SK-N-SH treated with all-trans-retinoic acid at 6 μM for 48 hours (cell line): ENCODE measurements around the gene CEP250.

Experiments
- ATAC-seq: fragments of 200-7000 bp; cut with Tn5 transposase; 3 replicates; pipeline ENCODE4 v1.9.1; 2020; ENCODE audit warnings: mild to moderate bottlenecking, moderate library complexity
- BACH2 ChIP-seq: fragments of 250-450 bp; sonication (Bioruptor Pico); IDR thresholded peaks from 2 replicates; pipeline ENCODE4 v1.9.0; 2021; ENCODE audit warnings: mild to moderate bottlenecking, borderline replicate concordance
- CSDC2 ChIP-seq: fragments of 250-450 bp; sonication (Bioruptor Pico); IDR thresholded peaks from 2 replicates; pipeline ENCODE4 v1.5.0; 2020; ENCODE audit warnings: mild to moderate bottlenecking, moderate library complexity
- CSRNP3 ChIP-seq: fragments of 250-450 bp; sonication (Bioruptor Pico); IDR thresholded peaks from 2 replicates; pipeline ENCODE4 v1.5.1; 2021; ENCODE audit warnings: mild to moderate bottlenecking, moderate library complexity
- ESRRG ChIP-seq: fragments of 250-450 bp; sonication (Bioruptor Pico); IDR thresholded peaks from 2 replicates; pipeline ENCODE4 v1.6.1; 2021; ENCODE audit warnings: mild to moderate bottlenecking
- GLIS3 ChIP-seq: fragments of 250-450 bp; sonication (Bioruptor Pico); IDR thresholded peaks from 2 replicates; pipeline ENCODE4 v1.5.0; 2020; ENCODE audit warnings: mild to moderate bottlenecking, moderate library complexity
- ISL1 ChIP-seq: fragments of 250-450 bp; sonication (Bioruptor Pico); IDR thresholded peaks from 2 replicates; pipeline ENCODE4 v2.1.2; 2022; ENCODE audit warnings: mild to moderate bottlenecking, moderate library complexity
- OSR1 ChIP-seq: fragments of 250-450 bp; sonication (Bioruptor Pico); IDR thresholded peaks from 2 replicates; pipeline ENCODE4 v1.8.0; 2022; ENCODE audit warnings: moderate library complexity, mild to moderate bottlenecking, inconsistent platforms
- PATZ1 ChIP-seq: fragments of 250-450 bp; sonication (Bioruptor Pico); IDR thresholded peaks from 2 replicates; pipeline ENCODE4 v1.8.0; 2020; ENCODE audit warnings: mild to moderate bottlenecking, moderate library complexity, borderline replicate concordance
- PPARA ChIP-seq: fragments of 250-450 bp; sonication (Bioruptor Pico); IDR thresholded peaks from 2 replicates; pipeline ENCODE4 v1.5.0; 2020; ENCODE audit warnings: mild to moderate bottlenecking, borderline replicate concordance
- RARB ChIP-seq: fragments of 250-450 bp; sonication (Bioruptor Pico); IDR thresholded peaks from 2 replicates; pipeline ENCODE4 v1.8.0; 2021; ENCODE audit warnings: mild to moderate bottlenecking, moderate library complexity
- SNAI2 ChIP-seq: fragments of 250-450 bp; sonication (Bioruptor Pico); IDR thresholded peaks from 2 replicates; pipeline ENCODE4 v1.5.0; 2020; ENCODE audit warnings: mild to moderate bottlenecking, moderate library complexity
- TCF4 ChIP-seq: fragments of 250-450 bp; sonication (Bioruptor Pico); IDR thresholded peaks from 2 replicates; pipeline ENCODE4 v1.8.0; 2021; ENCODE audit warnings: mild to moderate bottlenecking, moderate library complexity, borderline replicate concordance
- TOX ChIP-seq: fragments of 250-450 bp; sonication (Bioruptor Pico); IDR thresholded peaks from 2 replicates; pipeline ENCODE4 v1.8.0; 2021; ENCODE audit warnings: mild to moderate bottlenecking, moderate library complexity, borderline replicate concordance
- ZC3H10 ChIP-seq: fragments of 250-450 bp; sonication (Bioruptor Pico); IDR thresholded peaks from 2 replicates; pipeline ENCODE4 v1.5.1; 2021; ENCODE audit warnings: mild to moderate bottlenecking, moderate library complexity
- ZFP30 ChIP-seq: fragments of 450-650 bp; formaldehyde crosslinking; IDR thresholded peaks from 2 replicates; pipeline ENCODE4 v1.5.0; 2022; ENCODE audit warnings: mild to moderate bottlenecking, moderate library complexity
- ZNF565 ChIP-seq: fragments of 450-650 bp; formaldehyde crosslinking; conservative IDR thresholded peaks from 2 replicates; pipeline ENCODE4 v1.5.0; 2020; ENCODE audit warnings: low read depth, mild to moderate bottlenecking, moderate library complexity
- ZNF8 ChIP-seq: fragments of 450-650 bp; formaldehyde crosslinking; IDR thresholded peaks from 2 replicates; pipeline ENCODE4 v1.5.0; 2020; ENCODE audit warnings: mild to moderate bottlenecking, moderate library complexity
- TF ChIP-seq, protein P1 (sequence below): fragments of 250-450 bp; sonication (Bioruptor Pico); IDR thresholded peaks from 2 replicates; pipeline ENCODE4 v1.8.0; 2021; ENCODE audit warnings: low read depth, mild to moderate bottlenecking, moderate library complexity, borderline replicate concordance

Gene CEP250

DNA sequence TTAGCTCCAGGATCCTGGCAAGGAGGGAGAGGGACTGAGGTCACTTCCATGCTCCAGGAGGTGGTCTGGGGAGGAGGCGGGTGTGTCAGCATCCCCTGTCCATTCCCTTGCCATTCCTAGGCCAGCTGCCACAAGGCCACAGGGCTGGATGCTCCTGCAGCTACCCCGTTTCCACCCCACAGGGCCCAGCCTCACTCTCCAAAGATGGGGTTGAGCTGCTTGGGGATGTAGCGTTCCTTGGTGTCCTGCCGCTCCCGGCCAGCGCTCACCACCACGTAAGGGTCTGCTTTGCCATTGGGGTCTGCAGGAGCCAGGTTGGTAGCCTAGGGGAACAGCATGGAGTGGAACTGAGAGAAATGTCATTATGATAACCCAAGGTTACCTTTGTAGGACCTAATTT lies 109.5 kb downstream of the CEP250 start (continued):
- TF ChIP-seq PATZ1 (CRISPR knock-in tag) (no peak), CSRNP3 (CRISPR knock-in tag) (no peak), PPARA (no peak), ZC3H10 (CRISPR knock-in tag) (no peak), CSDC2 (CRISPR knock-in tag) (no peak), BACH2 (CRISPR knock-in tag) (no peak), ZNF8 (CRISPR knock-in tag) (no peak), ESRRG (no peak), RARB (no peak), TCF4 (CRISPR knock-in tag) (no peak), SNAI2 (CRISPR knock-in tag) (no peak), ZFP30 (CRISPR knock-in tag) (no peak)
- TF ChIP-seq, protein P1, sequence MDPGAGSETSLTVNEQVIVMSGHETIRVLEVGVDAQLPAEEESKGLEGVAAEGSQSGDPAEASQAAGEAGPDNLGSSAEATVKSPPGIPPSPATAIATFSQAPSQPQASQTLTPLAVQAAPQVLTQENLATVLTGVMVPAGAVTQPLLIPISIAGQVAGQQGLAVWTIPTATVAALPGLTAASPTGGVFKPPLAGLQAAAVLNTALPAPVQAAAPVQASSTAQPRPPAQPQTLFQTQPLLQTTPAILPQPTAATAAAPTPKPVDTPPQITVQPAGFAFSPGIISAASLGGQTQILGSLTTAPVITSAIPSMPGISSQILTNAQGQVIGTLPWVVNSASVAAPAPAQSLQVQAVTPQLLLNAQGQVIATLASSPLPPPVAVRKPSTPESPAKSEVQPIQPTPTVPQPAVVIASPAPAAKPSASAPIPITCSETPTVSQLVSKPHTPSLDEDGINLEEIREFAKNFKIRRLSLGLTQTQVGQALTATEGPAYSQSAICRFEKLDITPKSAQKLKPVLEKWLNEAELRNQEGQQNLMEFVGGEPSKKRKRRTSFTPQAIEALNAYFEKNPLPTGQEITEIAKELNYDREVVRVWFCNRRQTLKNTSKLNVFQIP (CRISPR knock-in tag), result no peak

GRCh38 chr20:35568645-35569044 lies 113.2 kb downstream of the CEP250 start:
- peak; percentile 65 for ATAC-seq
- no peak for TF ChIP-seq TCF4 (CRISPR knock-in tag)
- no peak for TF ChIP-seq ZFP30 (CRISPR knock-in tag)
- TF ChIP-seq RARB, result no peak
- TF ChIP-seq GLIS3 (CRISPR knock-in tag), result no peak
- no peak for TF ChIP-seq PATZ1 (CRISPR knock-in tag)
- TF ChIP-seq OSR1 (CRISPR knock-in tag), result no peak
- no peak for TF ChIP-seq ZNF565
- no peak for TF ChIP-seq TOX (CRISPR knock-in tag)
- no peak for TF ChIP-seq ZC3H10 (CRISPR knock-in tag)
- TF ChIP-seq ESRRG, result no peak
- no peak for TF ChIP-seq ISL1 (CRISPR knock-in tag)
- TF ChIP-seq PPARA, result no peak
- TF ChIP-seq ZNF8 (CRISPR knock-in tag), result no peak
